GM12878 (cell line): ENCODE results near the gene SLC34A1. TPM values are rescaled to one million over a fixed set of nuclear protein-coding genes. Genes with fewer than 3 reads are reported as not detected.

ENCODE experiments used
- ATAC-seq: fragments of 200-7000 bp; cut with Tn5 transposase; 3 replicates; pipeline ENCODE4 v1.9.1; 2020; ENCODE audit warnings: mild to moderate bottlenecking, moderate library complexity
- BruUV-seq: library from RNA; stranded (reverse); fragments of 400-500 nt; replicated peaks from 2 replicates; lab custom pipeline; 2021; lab: Mats Ljungman, UMichigan
- CTCF ChIA-PET: fragments of 300-600 bp; sonication (Branson Sonifier 250); formaldehyde crosslinking; extraction: SDS; loops from one replicate; lab custom pipeline; 2021; ENCODE audit warnings: inconsistent platforms; lab: Yijun Ruan, JAX
- POLR2A ChIA-PET: fragments of 350-600 bp; formaldehyde crosslinking; extraction: SDS; loops from one replicate; lab custom pipeline; 2021; ENCODE audit warnings: inconsistent platforms; lab: Charles Lee
- RAD21 ChIA-PET: fragments of 300-600 bp; sonication (Branson Sonifier 250); formaldehyde crosslinking; loops from one replicate; lab custom pipeline; 2023; ENCODE audit warnings: antibody characterized with exemption; ENCODE audit not compliant: unreplicated experiment; lab: Charles Lee
- SMC1A ChIA-PET: fragments of 300-600 bp; sonication (Branson Sonifier 250); formaldehyde crosslinking; loops from one replicate; lab custom pipeline; 2023; ENCODE audit not compliant: unreplicated experiment, uncharacterized antibody; lab: Charles Lee
- DNase-seq: peaks from one replicate; pipeline ENCODE4 v3.0.0-alpha.2; 2011; ENCODE audit warnings: low read depth, low spot score
- FAIRE-seq: peaks from 3 replicates; lab custom pipeline; 2011; peaks lifted over from hg19 to GRCh38; lab: Jason Lieb, UNC
- H2AFZ ChIP-seq: 2 replicates; pipeline ENCODE4 v1.6.0; 2011; ENCODE audit warnings: low read depth, low read length, control low read depth; ENCODE audit not compliant: control insufficient read depth
- H3K27ac ChIP-seq: 2 replicates; pipeline ENCODE4 v1.5.1; 2011; ENCODE audit warnings: control low read depth; ENCODE audit not compliant: control insufficient read depth, insufficient read depth
- H3K27me3 ChIP-seq, 2 experiments: replicated peaks in 1 of 2; 2 replicates each; pipeline versions ENCODE4 v1.6.0 to v1.6.1; 2011; ENCODE audit warnings: low read length in 1 of 2; ENCODE audit not compliant: control insufficient read depth in 2 of 2, insufficient read depth in 2 of 2
- H3K36me3 ChIP-seq, 2 experiments: 2 replicates each; pipeline ENCODE4 v1.5.1; 2011; ENCODE audit warnings: low read length in 1 of 2; ENCODE audit not compliant: control insufficient read depth in 2 of 2, insufficient read depth in 2 of 2
- H3K4me1 ChIP-seq: 2 replicates; pipeline ENCODE4 v1.6.1; 2011; ENCODE audit warnings: mild to moderate bottlenecking, low read length, moderate library complexity, mixed read lengths; ENCODE audit not compliant: control insufficient read depth, insufficient read depth
- H3K4me2 ChIP-seq: 2 replicates; pipeline ENCODE4 v1.6.0; 2011; ENCODE audit warnings: control low read depth; ENCODE audit not compliant: control insufficient read depth, insufficient read depth
- H3K4me3 ChIP-seq: fragments of 200-600 bp; sonication (generic); 2 replicates; pipeline ENCODE4 v1.5.1; 2016
- H3K79me2 ChIP-seq: 2 replicates; pipeline ENCODE4 v1.6.0; 2011; ENCODE audit warnings: low read length; ENCODE audit not compliant: control insufficient read depth, insufficient read depth
- H3K9ac ChIP-seq: 2 replicates; pipeline ENCODE4 v1.8.0; 2011; ENCODE audit warnings: low read length, control low read depth, mixed read lengths; ENCODE audit not compliant: control insufficient read depth, insufficient read depth
- H3K9me3 ChIP-seq: replicated peaks from 3 replicates; pipeline ENCODE4 v1.5.1; 2011; ENCODE audit warnings: mild to moderate bottlenecking, low read length; ENCODE audit not compliant: control insufficient read depth, insufficient read depth
- H4K20me1 ChIP-seq: 2 replicates; pipeline ENCODE4 v1.6.0; 2011; ENCODE audit not compliant: control insufficient read depth, insufficient read depth
- ASH2L ChIP-seq: fragments of 300-600, 200-600 bp; sonication (generic); IDR thresholded peaks from 2 replicates; pipeline ENCODE4 v1.6.1; 2017; ENCODE audit warnings: low read depth, mild to moderate bottlenecking, borderline replicate concordance
- BCL11A ChIP-seq: IDR thresholded peaks from 2 replicates; pipeline ENCODE4 v1.6.1; 2011; ENCODE audit warnings: low read depth, low read length
- CREM ChIP-seq: IDR thresholded peaks from 2 replicates; pipeline ENCODE4 v1.6.1; 2014; ENCODE audit warnings: antibody characterized with exemption, low read depth
- EZH2 ChIP-seq: IDR thresholded peaks from 2 replicates; pipeline ENCODE4 v1.6.1; 2012; ENCODE audit warnings: low read depth, mild to moderate bottlenecking, control low read depth, inconsistent platforms, low read length, borderline replicate concordance; ENCODE audit not compliant: control insufficient read depth
- HDAC6 ChIP-seq: fragments of 200-600 bp; sonication (generic); IDR thresholded peaks from one replicate; pipeline ENCODE4 v1.8.0; 2017; ENCODE audit warnings: antibody characterized with exemption; ENCODE audit not compliant: unreplicated experiment
- KDM1A ChIP-seq: fragments of 200-600 bp; sonication (generic); IDR thresholded peaks from 2 replicates; pipeline ENCODE4 v1.6.1; 2016; ENCODE audit warnings: borderline replicate concordance
- NFXL1 ChIP-seq: fragments of 450-650 bp; IDR thresholded peaks from 2 replicates; pipeline ENCODE4 v1.6.1; 2017; ENCODE audit warnings: antibody characterized with exemption, mild to moderate bottlenecking, borderline replicate concordance
- POLR2A ChIP-seq: IDR thresholded peaks from 2 replicates; pipeline ENCODE4 v1.6.1; 2011; ENCODE audit warnings: low read depth, mild to moderate bottlenecking, low read length
- POLR2AphosphoS5 ChIP-seq: IDR thresholded peaks from 2 replicates; pipeline ENCODE4 v1.6.1; 2011; ENCODE audit warnings: mild to moderate bottlenecking, low read length, inconsistent platforms
- SRF ChIP-seq, 2 experiments: IDR thresholded peaks; 2 replicates each; pipeline ENCODE4 v1.6.1; 2011; ENCODE audit warnings: low read depth in 2 of 2, low read length in 2 of 2, mild to moderate bottlenecking in 1 of 2, moderate library complexity in 1 of 2
- ZNF207 ChIP-seq: fragments of 450-650 bp; IDR thresholded peaks from 2 replicates; pipeline ENCODE4 v1.6.1; 2014; ENCODE audit warnings: antibody characterized with exemption, mild to moderate bottlenecking, borderline replicate concordance
- WGBS: methylation state at CpG from one replicate; pipeline ENCODE4 v1.1.6; 2016; ENCODE audit warnings: low lambda C conversion rate; ENCODE audit not compliant: insufficient replicate concordance, insufficient coverage; ENCODE audit errors: missing lambda C conversion rate; 5-methylcytosine and 5-hydroxymethylcytosine counted together
- in situ Hi-C: fragments of 300-500 bp; cut with MboI; formaldehyde crosslinking; loops from 9 replicates; pipeline ENCODE4 v1.14.3; 2018; ENCODE audit warnings: mixed read lengths
- intact Hi-C: fragments of 100-400 bp; cut with micrococcal nuclease; formaldehyde crosslinking; loops from one replicate; pipeline ENCODE4 v1.14.2; 2022; ENCODE audit not compliant: unreplicated experiment
- polyA plus RNA-seq, 11 experiments: library from polyadenylated mRNA; depleted of rRNA in 4 of 11; unstranded in 6 of 11; stranded (reverse) in 5 of 11; fragments of >200 nt; fragmentation: Nextera tagmentation in 4 of 11; fragmentation: Illumina TruSeq in 1 of 11; extraction: Ambion mirVana in 4 of 11; extraction: Trizol in 1 of 11; gene quantifications; 1 replicate in 1 of 11; 2 replicates in 10 of 11; pipeline versions ENCODE4 v1.2.1 to v1.2.3, GENCODE V29; 2011 to 2016; ENCODE audit warnings: inconsistent platforms in 2 of 11, missing spikeins in 2 of 11, low read depth in 1 of 11
- total RNA-seq, 4 experiments: library from RNA; depleted of rRNA in 3 of 4; stranded (reverse); fragments of >200 nt in 3 of 4; fragmentation: Illumina TruSeq in 1 of 4; extraction: Trizol in 1 of 4; gene quantifications; 2 replicates each; pipeline versions ENCODE4 v1.2.1 to v1.2.3, GENCODE V29; 2013 to 2021
- TF ChIP-seq, protein P1 (sequence below): fragments of 450-650 bp; IDR thresholded peaks from 2 replicates; pipeline ENCODE4 v1.6.1; 2016; ENCODE audit warnings: mild to moderate bottlenecking
- TF ChIP-seq, protein P2 (sequence below): fragments of 450-650 bp; IDR thresholded peaks from 2 replicates; pipeline ENCODE4 v1.6.1; 2016; ENCODE audit warnings: mild to moderate bottlenecking
- TF ChIP-seq, protein P3 (sequence below): fragments of 450-650 bp; IDR thresholded peaks from 2 replicates; pipeline ENCODE4 v1.6.1; 2017; ENCODE audit warnings: mild to moderate bottlenecking

The SLC34A1 gene
- total and polyA plus RNA-seq, 10 of the 15 experiments (the other 5 are each of a cell fraction or from before 2014, with no cell fraction given), result 0.03 to 0.14 (median 0.09) TPM; not detected in 2

DNA sequence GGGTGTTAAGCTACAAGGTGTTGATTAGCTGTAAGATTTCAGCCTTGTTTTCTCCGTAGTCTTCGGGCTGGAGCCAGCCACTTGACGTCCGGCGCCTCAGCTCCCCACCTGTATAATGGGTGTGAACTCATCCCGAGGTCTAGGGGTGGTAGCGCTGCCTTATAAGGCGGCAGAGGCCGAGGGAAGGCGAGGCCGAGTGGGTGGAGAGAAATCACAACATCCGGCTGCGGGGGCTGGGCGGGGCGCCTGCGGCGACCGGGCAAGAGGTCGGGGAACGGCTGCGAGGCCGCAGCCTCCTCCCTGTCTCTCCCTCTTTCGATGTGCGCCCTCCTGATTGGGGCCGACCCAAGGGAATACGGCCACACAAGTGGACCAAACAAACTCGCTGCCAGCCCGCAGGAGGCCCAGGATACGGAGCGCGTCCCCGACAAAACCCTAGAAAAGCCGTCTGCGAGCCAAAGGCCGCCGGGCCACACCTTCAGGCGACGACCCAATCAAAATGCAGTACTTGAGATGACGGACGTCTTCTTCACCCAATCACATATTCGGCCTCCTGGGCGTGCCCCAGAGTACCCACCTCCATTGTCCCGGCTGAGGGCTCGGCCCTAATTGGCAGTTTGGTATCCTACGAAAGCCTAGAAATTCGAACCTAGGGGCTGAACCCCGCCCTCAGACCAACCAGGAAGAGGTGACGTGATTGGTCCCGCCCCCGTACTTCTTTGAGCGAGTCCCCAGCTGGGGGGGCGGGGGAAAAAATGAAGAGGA, 41.7 kb downstream of the SLC34A1 start:
- H2AFZ ChIP-seq, result peak overlapping the region; percentile 95
- BruUV-seq, result no TSS peak
- in situ Hi-C loops, result no loop called here
- H3K27me3 ChIP-seq, result no peaks in the 10 kb centered on the region
- no peaks in the 10 kb centered on the region for H4K20me1 ChIP-seq
- under 1% methylated on average over 52 of the region's 52 CpGs for WGBS
- peak overlapping the region; percentile 62; the same call in 1 of the 2 replicates for H3K4me3 ChIP-seq
- H3K4me2 ChIP-seq, result peak overlapping the region; percentile 100
- ChIA-PET SMC1A (interaction anchor here (0.7 to 7.5 kb wide), 11 partner anchors 10 to 32 kb away, joined by 3 to 64 read pairs (median 4); partner anchors contain the start of genes PFN3 and PRR7), RAD21 (interaction anchor here (0.6 to 11.0 kb wide), 12 partner anchors 13 to 83 kb away, joined by 3 to 288 read pairs (median 6); partner anchors contain the start of genes F12 and PRR7), POLR2A (interaction anchor here (0.6 to 13.4 kb wide), 17 partner anchors 8 to 887 kb away, joined by 3 to 358 read pairs (median 5); partner anchors contain the start of genes DOK3, F12, PDLIM7 and PFN3), CTCF (interaction anchor here (0.6 to 13.2 kb wide), 10 partner anchors 11 to 113 kb away, joined by 3 to 188 read pairs (median 10); partner anchors contain the start of genes PFN3 and PRR7)
- FAIRE-seq (peak; percentile 100), DNase-seq (peak; percentile 100), ATAC-seq (peak; percentile 81)
- peaks cover 37% of the 10 kb centered on the region for H3K4me1 ChIP-seq
- peak overlapping the region; percentile 89 for H3K9ac ChIP-seq
- peak overlapping the region; percentile 99 for H3K27ac ChIP-seq
- no peaks in the 10 kb centered on the region for H3K36me3 ChIP-seq
- intact Hi-C loops, result loop anchor here (1.0 to 2.0 kb wide), 2 partner anchors 14 to 29 kb away; no protein-coding TSS in a partner anchor
- peaks cover 43% of the 10 kb centered on the region for H3K79me2 ChIP-seq
- H3K9me3 ChIP-seq, result no peaks in the 10 kb centered on the region
- peak; percentile 92 for TF ChIP-seq POLR2AphosphoS5
- TF ChIP-seq KDM1A, result no peak
- peak in 1 of 2 experiments; percentile 99; a peak in 2 of 4 replicates for TF ChIP-seq SRF (IDR thresholded peaks at IDR 0.05; ENCODE audit: low read depth in 2 of 2, low read length in 2 of 2)
- no peak; the same call in 1 of the 2 replicates for TF ChIP-seq BCL11A
- TF ChIP-seq NFXL1, result peak; percentile 78; the same call in 1 of the 2 replicates
- no peak for TF ChIP-seq EZH2
- no peak for TF ChIP-seq POLR2A
- TF ChIP-seq, protein P1, sequence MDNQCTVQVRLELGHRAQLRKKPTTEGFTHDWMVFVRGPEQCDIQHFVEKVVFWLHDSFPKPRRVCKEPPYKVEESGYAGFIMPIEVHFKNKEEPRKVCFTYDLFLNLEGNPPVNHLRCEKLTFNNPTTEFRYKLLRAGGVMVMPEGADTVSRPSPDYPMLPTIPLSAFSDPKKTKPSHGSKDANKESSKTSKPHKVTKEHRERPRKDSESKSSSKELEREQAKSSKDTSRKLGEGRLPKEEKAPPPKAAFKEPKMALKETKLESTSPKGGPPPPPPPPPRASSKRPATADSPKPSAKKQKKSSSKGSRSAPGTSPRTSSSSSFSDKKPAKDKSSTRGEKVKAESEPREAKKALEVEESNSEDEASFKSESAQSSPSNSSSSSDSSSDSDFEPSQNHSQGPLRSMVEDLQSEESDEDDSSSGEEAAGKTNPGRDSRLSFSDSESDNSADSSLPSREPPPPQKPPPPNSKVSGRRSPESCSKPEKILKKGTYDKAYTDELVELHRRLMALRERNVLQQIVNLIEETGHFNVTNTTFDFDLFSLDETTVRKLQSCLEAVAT, result 0 out of 2 replicates have a peak, but pooled peaks have one; percentile 52
- TF ChIP-seq HDAC6, result no peak
- TF ChIP-seq, protein P2, sequence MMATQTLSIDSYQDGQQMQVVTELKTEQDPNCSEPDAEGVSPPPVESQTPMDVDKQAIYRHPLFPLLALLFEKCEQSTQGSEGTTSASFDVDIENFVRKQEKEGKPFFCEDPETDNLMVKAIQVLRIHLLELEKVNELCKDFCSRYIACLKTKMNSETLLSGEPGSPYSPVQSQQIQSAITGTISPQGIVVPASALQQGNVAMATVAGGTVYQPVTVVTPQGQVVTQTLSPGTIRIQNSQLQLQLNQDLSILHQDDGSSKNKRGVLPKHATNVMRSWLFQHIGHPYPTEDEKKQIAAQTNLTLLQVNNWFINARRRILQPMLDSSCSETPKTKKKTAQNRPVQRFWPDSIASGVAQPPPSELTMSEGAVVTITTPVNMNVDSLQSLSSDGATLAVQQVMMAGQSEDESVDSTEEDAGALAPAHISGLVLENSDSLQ, result peak; percentile 99
- peak; percentile 85 for TF ChIP-seq CREM
- TF ChIP-seq ASH2L, result no peak
- TF ChIP-seq ZNF207, result peak; percentile 82; the same call in 1 of the 2 replicates
- TF ChIP-seq, protein P3, sequence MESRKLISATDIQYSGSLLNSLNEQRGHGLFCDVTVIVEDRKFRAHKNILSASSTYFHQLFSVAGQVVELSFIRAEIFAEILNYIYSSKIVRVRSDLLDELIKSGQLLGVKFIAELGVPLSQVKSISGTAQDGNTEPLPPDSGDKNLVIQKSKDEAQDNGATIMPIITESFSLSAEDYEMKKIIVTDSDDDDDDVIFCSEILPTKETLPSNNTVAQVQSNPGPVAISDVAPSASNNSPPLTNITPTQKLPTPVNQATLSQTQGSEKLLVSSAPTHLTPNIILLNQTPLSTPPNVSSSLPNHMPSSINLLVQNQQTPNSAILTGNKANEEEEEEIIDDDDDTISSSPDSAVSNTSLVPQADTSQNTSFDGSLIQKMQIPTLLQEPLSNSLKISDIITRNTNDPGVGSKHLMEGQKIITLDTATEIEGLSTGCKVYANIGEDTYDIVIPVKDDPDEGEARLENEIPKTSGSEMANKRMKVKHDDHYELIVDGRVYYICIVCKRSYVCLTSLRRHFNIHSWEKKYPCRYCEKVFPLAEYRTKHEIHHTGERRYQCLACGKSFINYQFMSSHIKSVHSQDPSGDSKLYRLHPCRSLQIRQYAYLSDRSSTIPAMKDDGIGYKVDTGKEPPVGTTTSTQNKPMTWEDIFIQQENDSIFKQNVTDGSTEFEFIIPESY, result peak; percentile 52; the same call in 1 of the 2 replicates
